Bronchial epithelial cell (primary cell): ENCODE data around the gene CALM3. TPM values are rescaled to one million over a fixed set of nuclear protein-coding genes. Genes with fewer than 3 reads are reported as not detected.

Experiments
- DNase-seq: peaks from one replicate; pipeline ENCODE4 v3.0.0-alpha.2; 2010; ENCODE audit warnings: low read depth
- FAIRE-seq: peaks from 2 replicates; lab custom pipeline; 2011; peaks lifted over from hg19 to GRCh38; lab: Jason Lieb, UNC
- H3K27me3 ChIP-seq: 2 replicates; pipeline ENCODE4 v1.5.1; 2011; ENCODE audit warnings: low read length; ENCODE audit not compliant: control insufficient read depth, insufficient read depth
- H3K36me3 ChIP-seq: 2 replicates; pipeline ENCODE4 v1.5.1; 2011; ENCODE audit warnings: low read length; ENCODE audit not compliant: control insufficient read depth, insufficient read depth
- H3K4me3 ChIP-seq: 2 replicates; pipeline ENCODE4 v1.5.1; 2011; ENCODE audit warnings: mild to moderate bottlenecking, low read depth, low read length, control low read depth
- total RNA-seq: library from RNA; depleted of rRNA; stranded (reverse); fragments of >200 nt; gene quantifications from 2 replicates; pipeline ENCODE4 v1.2.1, GENCODE V29; 2014
- TF ChIP-seq, protein P1 (sequence below): IDR thresholded peaks from 2 replicates; pipeline ENCODE4 v1.5.1; 2011; ENCODE audit warnings: mild to moderate bottlenecking, moderate library complexity, low read length, control low read depth, inconsistent platforms; ENCODE audit not compliant: insufficient read depth, severe bottlenecking

Gene CALM3
- total RNA-seq, 1 donor from 2014 or later, result 79.8 TPM

- no peaks in the 10 kb centered on the region for H3K36me3 ChIP-seq
- H3K27me3 ChIP-seq, result peaks cover 5% of the 10 kb centered on the region
- no peak overlapping the region for H3K4me3 ChIP-seq
- FAIRE-seq, result no peak
- TF ChIP-seq, protein P1, sequence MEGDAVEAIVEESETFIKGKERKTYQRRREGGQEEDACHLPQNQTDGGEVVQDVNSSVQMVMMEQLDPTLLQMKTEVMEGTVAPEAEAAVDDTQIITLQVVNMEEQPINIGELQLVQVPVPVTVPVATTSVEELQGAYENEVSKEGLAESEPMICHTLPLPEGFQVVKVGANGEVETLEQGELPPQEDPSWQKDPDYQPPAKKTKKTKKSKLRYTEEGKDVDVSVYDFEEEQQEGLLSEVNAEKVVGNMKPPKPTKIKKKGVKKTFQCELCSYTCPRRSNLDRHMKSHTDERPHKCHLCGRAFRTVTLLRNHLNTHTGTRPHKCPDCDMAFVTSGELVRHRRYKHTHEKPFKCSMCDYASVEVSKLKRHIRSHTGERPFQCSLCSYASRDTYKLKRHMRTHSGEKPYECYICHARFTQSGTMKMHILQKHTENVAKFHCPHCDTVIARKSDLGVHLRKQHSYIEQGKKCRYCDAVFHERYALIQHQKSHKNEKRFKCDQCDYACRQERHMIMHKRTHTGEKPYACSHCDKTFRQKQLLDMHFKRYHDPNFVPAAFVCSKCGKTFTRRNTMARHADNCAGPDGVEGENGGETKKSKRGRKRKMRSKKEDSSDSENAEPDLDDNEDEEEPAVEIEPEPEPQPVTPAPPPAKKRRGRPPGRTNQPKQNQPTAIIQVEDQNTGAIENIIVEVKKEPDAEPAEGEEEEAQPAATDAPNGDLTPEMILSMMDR, result no peak
- DNase-seq, result no peak
These were observed 19.1 kb downstream of the CALM3 start for GRCh38 chr19:46620267-46620666.

DNA sequence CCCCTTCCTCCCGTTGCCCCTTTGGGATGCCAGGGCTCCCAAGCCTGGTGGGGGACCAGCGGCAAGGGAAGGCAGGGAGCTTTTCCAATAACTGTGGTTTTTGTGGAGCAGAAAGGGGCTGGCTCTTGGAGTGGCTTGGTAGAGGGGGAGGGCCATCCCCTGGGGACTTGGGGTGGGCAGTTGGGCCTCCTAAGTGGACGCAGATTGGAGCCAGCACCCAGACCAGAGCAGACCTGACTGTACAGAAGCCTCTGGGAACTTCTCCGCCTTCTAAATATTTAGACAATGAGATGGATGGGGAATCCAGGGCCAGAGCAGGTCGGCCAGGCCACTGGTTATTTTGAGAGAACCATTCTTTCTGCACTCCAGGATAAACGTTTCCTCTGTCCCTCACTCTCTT is 19.6 kb downstream of the CALM3 start:
- no peak overlapping the region for H3K4me3 ChIP-seq
- no peaks in the 10 kb centered on the region for H3K36me3 ChIP-seq
- FAIRE-seq, result no peak
- H3K27me3 ChIP-seq, result peaks cover 5% of the 10 kb centered on the region
- DNase-seq, result no peak
- TF ChIP-seq, protein P1, result no peak

- DNase-seq (no peak), FAIRE-seq (no peak)
- no peak overlapping the region for H3K4me3 ChIP-seq
These were observed 20.3 kb downstream of the CALM3 start for GRCh38 chr19:46621191-46622117.

GRCh38 chr19:46622118-46622446 is 21.0 kb downstream of the CALM3 start:
- H3K27me3 ChIP-seq, result peaks cover 5% of the 10 kb centered on the region
- DNase-seq (no peak), FAIRE-seq (no peak)
- TF ChIP-seq, protein P1, result no peak
- no peaks in the 10 kb centered on the region for H3K36me3 ChIP-seq
- no peak overlapping the region for H3K4me3 ChIP-seq

More at GRCh38 chr19:46621191-46622117, 20.3 kb downstream of the CALM3 start:
- Histone ChIP-seq H3K36me3 (no peaks in the 10 kb centered on the region), H3K27me3 (peaks cover 5% of the 10 kb centered on the region)
- TF ChIP-seq, protein P1, result no peak

DNA sequence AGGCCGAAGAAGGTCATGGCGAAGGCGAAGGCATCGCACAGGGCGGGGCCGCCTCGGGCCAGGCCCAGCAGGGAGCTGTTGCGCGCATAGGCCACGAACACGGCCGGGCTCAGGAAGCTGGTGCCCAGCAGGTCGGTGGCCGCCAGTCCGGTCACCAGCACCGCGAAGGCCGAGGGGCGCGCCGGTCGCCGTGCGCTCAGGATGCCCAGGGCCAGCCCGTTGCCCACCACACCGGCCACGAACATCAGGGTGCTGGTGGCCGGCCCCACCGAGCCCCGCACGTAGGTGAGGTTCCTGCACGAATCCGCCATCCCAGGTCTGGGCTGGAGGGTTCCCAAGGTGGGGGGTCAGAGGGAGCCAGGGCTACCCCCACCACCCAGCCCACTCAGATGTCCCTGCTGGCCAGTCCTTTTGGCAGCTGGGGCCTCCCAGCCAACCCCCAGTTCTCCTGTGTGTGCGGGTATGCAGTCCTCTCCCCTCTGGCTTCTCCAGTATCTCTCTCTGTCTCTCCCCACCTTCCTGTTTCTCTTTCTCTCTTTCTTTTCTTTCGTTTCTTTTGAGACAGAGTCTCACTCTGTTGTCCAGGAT is 22.9 kb downstream of the CALM3 start:
- Histone ChIP-seq H3K27me3 (peaks cover 5% of the 10 kb centered on the region), H3K36me3 (no peaks in the 10 kb centered on the region), H3K4me3 (no peak overlapping the region)
- no peak for FAIRE-seq
- no peak for DNase-seq
- TF ChIP-seq, protein P1, result no peak
